ENCODE data around the gene FSTL5.

- no peak for TF ChIP-seq CTCF (IDR thresholded peaks at IDR 0.05)
- TF ChIP-seq EP300 (IDR thresholded peaks at IDR 0.05) = no peak
- TF ChIP-seq POLR2A (IDR thresholded peaks at IDR 0.05) = no peak
- TF ChIP-seq POLR2AphosphoS5 (IDR thresholded peaks at IDR 0.05) = no peak
Observed at GRCh38 chr4:161936625-161937550, 226.9 kb downstream of the FSTL5 start.

Measured in suprapubic skin (tissue), 4 donors.